ENCODE measurements around the gene DPH3. TPM values are rescaled to one million over a fixed set of nuclear protein-coding genes. Genes with fewer than 3 reads are reported as not detected.

DPH3 gene
- total and polyA plus RNA-seq, 2 of the 8 experiments (the other 6 are each of a cell fraction or from before 2014, with no cell fraction given) = 9.8 to 40.1 TPM

- H3K4me2 ChIP-seq (ENCODE audit: insufficient read depth in 1 of 2, low read depth in 2 of 2, low read length in 2 of 2) = no peak overlapping the region
- no peak overlapping the region for H2AK5ac ChIP-seq (ENCODE audit: low read depth, low read length)
- H3K4me3 ChIP-seq (ENCODE audit: extremely low read depth in 1 of 4, insufficient read depth in 2 of 4, low read depth in 3 of 4, low read length in 4 of 4) = no peak overlapping the region
- FAIRE-seq (no peak), DNase-seq (ENCODE audit: low read depth in 1 of 2, low spot score in 2 of 2) (peak in 1 of 2 experiments; percentile 78)
- H3K9ac ChIP-seq (replicated peaks in 1 of 4; ENCODE audit: extremely low read depth in 1 of 4, low read depth in 3 of 4, low read length in 3 of 4) = no peak overlapping the region
- H3K79me2 ChIP-seq (ENCODE audit: control insufficient read depth in 1 of 2, insufficient read depth in 2 of 2, low read length in 2 of 2) = no peaks in the 10 kb centered on the region
- no peak overlapping the region for H3K4ac ChIP-seq (replicated peaks; ENCODE audit: insufficient read length, low read depth, low read length)
- WGBS, 2 experiments (ENCODE audit: extremely low coverage in 1 of 2, insufficient coverage in 1 of 2, insufficient read length in 1 of 2, insufficient replicate concordance in 2 of 2, low coverage in 1 of 2, low lambda C conversion rate in 2 of 2, missing lambda C conversion rate in 1 of 2) = 19% methylated on average over 3 of the region's 3 CpGs; no CpG with 5 or more reads in 1 of the 2 experiments
- no peak overlapping the region for H2BK5ac ChIP-seq (ENCODE audit: low read depth, low read length)
- no peaks in the 10 kb centered on the region for H3K79me1 ChIP-seq (ENCODE audit: low read depth, low read length)
- H4K5ac ChIP-seq (ENCODE audit: insufficient read length, low read depth, low read length) = no peak overlapping the region
- H2BK20ac ChIP-seq (ENCODE audit: low read length) = no peak overlapping the region
- no peak overlapping the region for H2AFZ ChIP-seq (ENCODE audit: low read length)
- no peak overlapping the region for H4K8ac ChIP-seq (ENCODE audit: extremely low read depth, insufficient read depth, low read length)
- H3K56ac ChIP-seq (replicated peaks; ENCODE audit: insufficient read length, low read depth, low read length) = no peak overlapping the region
- no peaks in the 10 kb centered on the region for H3K23me2 ChIP-seq (ENCODE audit: low read depth, low read length)
- H2BK120ac ChIP-seq (replicated peaks; ENCODE audit: low read depth, low read length) = no peak overlapping the region
- no peak overlapping the region for H3K14ac ChIP-seq (ENCODE audit: insufficient read length)
- no peaks in the 10 kb centered on the region for H4K20me1 ChIP-seq (replicated peaks in 1 of 2; ENCODE audit: control insufficient read depth in 1 of 2, insufficient read depth in 2 of 2, low read length in 2 of 2)
- no peak overlapping the region for H3K27ac ChIP-seq (ENCODE audit: low read depth, low read length)
- CTCF ChIA-PET (ENCODE audit: partially characterized antibody) = interaction anchor here (1.1 to 2.5 kb wide), 14 partner anchors 9 to 1046 kb away, joined by 3 to 50 read pairs (median 6); partner anchors contain the start of gene GALNT15
- no peaks in the 10 kb centered on the region for H3K36me3 ChIP-seq (ENCODE audit: control insufficient read depth in 2 of 4, insufficient read depth in 4 of 4, low read length in 3 of 4)
- no peak overlapping the region for H2BK15ac ChIP-seq (ENCODE audit: low read length)
- H3K4me1 ChIP-seq (replicated peaks in 1 of 4; ENCODE audit: control insufficient read depth in 3 of 4, insufficient read depth in 4 of 4, low read length in 3 of 4) = 0 out of 7 replicates have a peak, but pooled peaks cover 0 to 4% (median 0%) of the 10 kb centered on the region in 4 experiments
- POLR2A ChIA-PET (ENCODE audit: partially characterized antibody) = no interaction called here
- TF ChIP-seq EZH2 (IDR thresholded peaks at IDR 0.05; ENCODE audit: low read depth, low read length, severe bottlenecking) (no peak), RAD21 (IDR thresholded peaks at IDR 0.05 in 1 of 2, conservative IDR thresholded peaks at IDR 0.05 in 1 of 2; ENCODE audit: low read depth in 2 of 2, low read length in 2 of 2) (peak; percentile 60 to 76), SP4 (IDR thresholded peaks at IDR 0.05; ENCODE audit: low read length) (no peak)
- TF ChIP-seq, protein P1, sequence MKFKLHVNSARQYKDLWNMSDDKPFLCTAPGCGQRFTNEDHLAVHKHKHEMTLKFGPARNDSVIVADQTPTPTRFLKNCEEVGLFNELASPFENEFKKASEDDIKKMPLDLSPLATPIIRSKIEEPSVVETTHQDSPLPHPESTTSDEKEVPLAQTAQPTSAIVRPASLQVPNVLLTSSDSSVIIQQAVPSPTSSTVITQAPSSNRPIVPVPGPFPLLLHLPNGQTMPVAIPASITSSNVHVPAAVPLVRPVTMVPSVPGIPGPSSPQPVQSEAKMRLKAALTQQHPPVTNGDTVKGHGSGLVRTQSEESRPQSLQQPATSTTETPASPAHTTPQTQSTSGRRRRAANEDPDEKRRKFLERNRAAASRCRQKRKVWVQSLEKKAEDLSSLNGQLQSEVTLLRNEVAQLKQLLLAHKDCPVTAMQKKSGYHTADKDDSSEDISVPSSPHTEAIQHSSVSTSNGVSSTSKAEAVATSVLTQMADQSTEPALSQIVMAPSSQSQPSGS (IDR thresholded peaks at IDR 0.05; ENCODE audit: low read length) = no peak
- TF ChIP-seq, protein P2, sequence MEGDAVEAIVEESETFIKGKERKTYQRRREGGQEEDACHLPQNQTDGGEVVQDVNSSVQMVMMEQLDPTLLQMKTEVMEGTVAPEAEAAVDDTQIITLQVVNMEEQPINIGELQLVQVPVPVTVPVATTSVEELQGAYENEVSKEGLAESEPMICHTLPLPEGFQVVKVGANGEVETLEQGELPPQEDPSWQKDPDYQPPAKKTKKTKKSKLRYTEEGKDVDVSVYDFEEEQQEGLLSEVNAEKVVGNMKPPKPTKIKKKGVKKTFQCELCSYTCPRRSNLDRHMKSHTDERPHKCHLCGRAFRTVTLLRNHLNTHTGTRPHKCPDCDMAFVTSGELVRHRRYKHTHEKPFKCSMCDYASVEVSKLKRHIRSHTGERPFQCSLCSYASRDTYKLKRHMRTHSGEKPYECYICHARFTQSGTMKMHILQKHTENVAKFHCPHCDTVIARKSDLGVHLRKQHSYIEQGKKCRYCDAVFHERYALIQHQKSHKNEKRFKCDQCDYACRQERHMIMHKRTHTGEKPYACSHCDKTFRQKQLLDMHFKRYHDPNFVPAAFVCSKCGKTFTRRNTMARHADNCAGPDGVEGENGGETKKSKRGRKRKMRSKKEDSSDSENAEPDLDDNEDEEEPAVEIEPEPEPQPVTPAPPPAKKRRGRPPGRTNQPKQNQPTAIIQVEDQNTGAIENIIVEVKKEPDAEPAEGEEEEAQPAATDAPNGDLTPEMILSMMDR (IDR thresholded peaks at IDR 0.05; ENCODE audit: control extremely low read depth in 1 of 3, insufficient read depth in 1 of 3, low read depth in 1 of 3, low read length in 3 of 3) = peak; percentile 60 to 86 (median 69)
- no peak overlapping the region for H3K18ac ChIP-seq (ENCODE audit: extremely low read depth, low read length)
- no peak overlapping the region for H4K91ac ChIP-seq (replicated peaks; ENCODE audit: insufficient read length, low read length)
- H3K27me3 ChIP-seq (replicated peaks in 1 of 4; ENCODE audit: control insufficient read depth in 3 of 4, extremely low read depth in 1 of 4, insufficient read depth in 3 of 4, low read length in 3 of 4) = no peaks in the 10 kb centered on the region
- no peak overlapping the region for H3K23ac ChIP-seq (ENCODE audit: insufficient read length)
- H3K9me3 ChIP-seq (ENCODE audit: insufficient read depth in 2 of 2, low read depth in 1 of 2, low read length in 1 of 2) = no peaks in the 10 kb centered on the region
- H2BK12ac ChIP-seq (ENCODE audit: low read depth, low read length) = no peak overlapping the region
Measured at GRCh38 chr3:16249336-16249735, 15.4 kb downstream of the DPH3 start.
